ENCODE measurements around the gene S100A2.

Gene S100A2

GRCh38 chr1:153539395-153540093, 26.1 kb downstream of the S100A2 start:
- Histone ChIP-seq H3K9me3 (ENCODE audit: control insufficient read depth, insufficient read depth, low read length) (no peaks in the 10 kb centered on the region), H3K36me3 (ENCODE audit: insufficient read depth, low read length) (no peaks in the 10 kb centered on the region), H3K9ac (ENCODE audit: low read depth, low read length) (no peak overlapping the region), H3K4me1 (ENCODE audit: insufficient read depth, low read length) (peaks cover 28% of the 10 kb centered on the region)

DNA sequence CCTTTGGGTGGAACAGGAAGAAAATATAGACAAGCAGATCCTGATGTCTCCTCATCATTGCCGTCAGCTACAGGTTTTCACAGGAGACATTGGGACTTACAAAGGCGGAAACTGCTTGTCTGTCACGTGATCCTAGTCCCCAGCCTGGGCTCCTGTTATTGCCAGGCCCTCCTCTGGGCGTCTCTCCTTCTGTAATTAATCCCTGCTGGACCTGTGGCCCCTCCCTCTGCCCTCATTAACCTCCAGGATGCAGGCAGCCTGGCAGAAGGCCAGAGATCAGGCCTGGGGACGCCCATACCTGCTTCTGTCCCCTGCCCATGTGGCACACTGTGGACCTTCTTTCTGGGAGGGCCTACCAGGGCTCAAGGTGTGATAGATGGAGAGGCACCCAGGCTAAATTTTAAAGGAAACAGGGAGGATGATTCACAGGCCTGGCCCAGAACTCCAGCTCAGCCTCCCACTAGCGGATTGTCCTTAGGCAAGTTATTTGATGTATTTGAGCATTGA, 27.3 kb downstream of the S100A2 start:
- no peaks in the 10 kb centered on the region for H3K36me3 ChIP-seq (ENCODE audit: insufficient read depth, low read length)
- no peak overlapping the region for H3K9ac ChIP-seq (ENCODE audit: low read depth, low read length)
- H3K9me3 ChIP-seq (ENCODE audit: control insufficient read depth, insufficient read depth, low read length): no peaks in the 10 kb centered on the region
- H3K4me1 ChIP-seq (ENCODE audit: insufficient read depth, low read length): peaks cover 30% of the 10 kb centered on the region; the same call in 1 of the 2 replicates

- H3K4me1 ChIP-seq (ENCODE audit: insufficient read depth, low read length): peaks cover 30% of the 10 kb centered on the region
- no peaks in the 10 kb centered on the region for H3K36me3 ChIP-seq (ENCODE audit: insufficient read depth, low read length)
- H3K9ac ChIP-seq (ENCODE audit: low read depth, low read length): no peak overlapping the region
These were observed 28.3 kb downstream of the S100A2 start for GRCh38 chr1:153537376-153537730.

GRCh38 chr1:153536671-153537375, 28.8 kb downstream of the S100A2 start:
- no peaks in the 10 kb centered on the region for H3K9me3 ChIP-seq (ENCODE audit: control insufficient read depth, insufficient read depth, low read length)
- H3K4me1 ChIP-seq (ENCODE audit: insufficient read depth, low read length): peaks cover 28% of the 10 kb centered on the region
- H3K36me3 ChIP-seq (ENCODE audit: insufficient read depth, low read length): no peaks in the 10 kb centered on the region
- H3K9ac ChIP-seq (ENCODE audit: low read depth, low read length): peak overlapping the region; percentile 46; the same call in 1 of the 2 replicates

More at GRCh38 chr1:153537376-153537730, 28.3 kb downstream of the S100A2 start:
- no peaks in the 10 kb centered on the region for H3K9me3 ChIP-seq (ENCODE audit: control insufficient read depth, insufficient read depth, low read length)

DNA sequence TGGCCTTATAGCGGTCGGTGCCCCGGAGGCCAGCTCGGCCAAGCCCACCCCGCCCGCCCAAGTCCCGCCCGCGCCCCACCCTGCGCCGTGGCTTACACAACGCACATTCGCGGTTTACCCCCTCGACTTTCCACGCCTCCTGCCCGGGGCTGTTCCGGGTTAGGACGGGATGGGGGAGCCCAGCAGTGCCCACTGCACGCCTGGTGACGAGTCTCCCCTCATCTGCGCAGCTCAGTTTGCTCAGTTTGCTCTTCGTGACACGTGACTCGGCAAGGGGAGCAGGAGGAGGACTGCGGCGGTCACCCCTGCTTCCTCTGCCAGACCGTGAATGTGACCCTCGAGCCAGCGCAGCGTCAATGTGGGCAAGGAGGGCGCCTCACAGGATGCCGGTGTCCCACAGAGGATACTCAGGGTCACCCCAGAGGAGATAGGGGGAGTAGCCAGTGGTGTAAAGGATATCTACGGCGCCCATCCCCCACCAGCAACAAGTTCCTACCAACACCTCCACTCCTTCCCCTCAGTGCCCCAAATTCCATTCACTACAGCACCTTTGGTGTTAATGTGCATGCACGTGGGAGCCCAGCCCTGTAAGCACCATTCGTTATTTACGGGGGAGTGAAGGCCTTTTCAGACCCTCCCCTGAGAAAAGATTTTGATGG, 29.5 kb downstream of the S100A2 start:
- H3K9me3 ChIP-seq (ENCODE audit: control insufficient read depth, insufficient read depth, low read length): no peaks in the 10 kb centered on the region
- peak overlapping the region; percentile 46; the same call in 1 of the 2 replicates for H3K9ac ChIP-seq (ENCODE audit: low read depth, low read length)
- H3K36me3 ChIP-seq (ENCODE audit: insufficient read depth, low read length): no peaks in the 10 kb centered on the region
- peaks cover 26% of the 10 kb centered on the region for H3K4me1 ChIP-seq (ENCODE audit: insufficient read depth, low read length)

DNA sequence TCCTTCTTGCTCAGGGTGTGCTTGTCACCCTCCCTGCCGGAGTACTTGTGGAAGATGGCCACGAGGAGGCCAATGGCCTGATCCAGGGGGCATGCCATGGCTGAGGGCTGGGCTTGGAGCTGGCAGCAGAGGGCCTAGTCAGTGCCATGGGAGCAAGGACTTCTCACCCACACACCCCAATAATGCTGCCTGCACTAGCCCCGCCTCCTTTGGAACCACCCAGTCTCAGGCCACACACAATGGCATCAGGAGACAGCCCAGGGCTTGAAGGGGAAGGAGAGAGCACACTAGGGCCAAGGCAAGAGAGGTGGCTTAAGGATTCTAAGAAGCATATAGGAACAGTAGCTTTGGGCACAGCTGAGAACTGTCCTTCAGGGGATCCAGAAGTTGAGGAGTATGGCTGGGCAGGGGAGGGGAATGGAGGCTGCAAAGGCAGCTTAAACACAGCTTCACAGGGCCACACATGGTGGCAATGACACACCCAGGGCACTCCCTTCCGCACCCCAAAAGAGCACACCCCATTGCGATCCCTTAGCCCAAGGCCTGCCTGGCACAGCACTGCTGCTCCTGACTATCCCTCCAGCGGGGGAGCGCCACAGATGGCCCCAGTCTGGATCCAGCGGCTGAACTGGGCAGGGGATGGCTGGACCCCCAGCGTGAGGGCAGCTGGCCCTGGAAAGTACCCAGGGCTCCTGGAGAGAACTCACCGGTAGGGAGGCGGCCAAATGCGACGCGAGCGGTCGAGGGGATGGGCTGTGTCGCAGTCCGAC, 30.2 kb downstream of the S100A2 start, which contains the start of gene S100A6:
S100A6 (minus strand) TSS at position 750 of the 770 bp plus-strand sequence; CDS start at position 98, 652 bp downstream.
- Histone ChIP-seq H3K36me3 (ENCODE audit: insufficient read depth, low read length) (no peaks in the 10 kb centered on the region), H3K9me3 (ENCODE audit: control insufficient read depth, insufficient read depth, low read length) (no peaks in the 10 kb centered on the region), H3K9ac (ENCODE audit: low read depth, low read length) (peak within 1 kb of the TSS; percentile 46; the same call in 1 of the 2 replicates), H3K4me1 (ENCODE audit: insufficient read depth, low read length) (peaks cover 26% of the 10 kb centered on the region)

- peak overlapping the region; percentile 38; the same call in 1 of the 2 replicates for H3K9ac ChIP-seq (ENCODE audit: low read depth, low read length)
- no peaks in the 10 kb centered on the region for H3K9me3 ChIP-seq (ENCODE audit: control insufficient read depth, insufficient read depth, low read length)
- H3K4me1 ChIP-seq (ENCODE audit: insufficient read depth, low read length): peaks cover 26% of the 10 kb centered on the region
- H3K36me3 ChIP-seq (ENCODE audit: insufficient read depth, low read length): no peaks in the 10 kb centered on the region
These were observed 30.8 kb downstream of the S100A2 start for GRCh38 chr1:153534925-153535241.

- H3K4me1 ChIP-seq (ENCODE audit: insufficient read depth, low read length): peaks cover 26% of the 10 kb centered on the region
- H3K9me3 ChIP-seq (ENCODE audit: control insufficient read depth, insufficient read depth, low read length): no peaks in the 10 kb centered on the region
- no peaks in the 10 kb centered on the region for H3K36me3 ChIP-seq (ENCODE audit: insufficient read depth, low read length)
- H3K9ac ChIP-seq (ENCODE audit: low read depth, low read length): peak overlapping the region; percentile 38; the same call in 1 of the 2 replicates
These were observed 31.3 kb downstream of the S100A2 start for GRCh38 chr1:153534226-153534924.

DNA sequence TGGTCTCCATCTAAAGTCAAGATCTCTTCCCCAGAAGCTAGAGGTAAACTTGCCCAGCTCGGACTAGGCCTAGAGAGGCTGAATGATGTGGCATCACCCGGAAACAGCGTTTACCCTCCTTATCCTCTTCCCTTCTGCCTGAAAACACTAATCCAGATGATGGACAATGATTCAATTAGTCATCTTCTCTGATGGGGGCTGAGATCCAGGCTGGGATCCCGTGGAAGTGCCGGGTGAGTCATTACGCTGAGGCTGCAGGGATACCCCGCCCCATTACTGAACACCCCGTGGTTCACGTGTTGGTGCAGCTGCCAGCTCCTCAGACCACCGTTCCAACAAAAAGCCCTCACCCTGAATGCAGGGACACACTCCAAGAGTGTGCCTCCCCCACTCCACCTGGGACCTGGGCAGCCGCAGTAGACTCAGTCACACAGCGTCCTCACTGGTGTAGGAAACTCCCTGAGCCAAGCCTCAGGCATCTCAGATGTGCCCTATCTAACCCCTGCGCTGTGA, 31.9 kb downstream of the S100A2 start:
- Histone ChIP-seq H3K9ac (ENCODE audit: low read depth, low read length) (peak overlapping the region; percentile 46; the same call in 1 of the 2 replicates), H3K4me1 (ENCODE audit: insufficient read depth, low read length) (peaks cover 26% of the 10 kb centered on the region), H3K9me3 (ENCODE audit: control insufficient read depth, insufficient read depth, low read length) (no peaks in the 10 kb centered on the region), H3K36me3 (ENCODE audit: insufficient read depth, low read length) (no peaks in the 10 kb centered on the region)

GRCh38 chr1:153532769-153533599, 32.7 kb downstream of the S100A2 start:
- no peaks in the 10 kb centered on the region for H3K9me3 ChIP-seq (ENCODE audit: control insufficient read depth, insufficient read depth, low read length)
- H3K9ac ChIP-seq (ENCODE audit: low read depth, low read length): peak overlapping the region; percentile 46

DNA sequence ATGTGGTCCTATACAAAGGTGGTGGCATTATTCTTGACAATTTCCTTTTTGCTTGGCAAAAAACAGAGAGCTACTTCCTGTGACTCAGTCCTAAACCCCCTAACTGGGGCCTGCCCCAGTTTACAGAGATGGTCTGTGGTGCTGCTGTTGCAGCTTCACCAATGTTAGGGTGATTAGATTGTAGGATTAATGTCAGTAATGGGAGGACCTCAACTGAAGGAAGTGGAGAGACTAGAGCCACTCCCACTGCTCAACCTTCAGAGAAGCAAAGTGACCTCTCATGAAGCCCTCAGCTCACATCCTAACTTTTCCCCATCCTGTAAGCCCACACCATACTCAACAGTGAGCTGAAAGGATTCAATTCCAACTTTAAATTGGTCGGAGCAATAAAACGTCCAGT, 33.5 kb downstream of the S100A2 start:
- H3K9ac ChIP-seq (ENCODE audit: low read depth, low read length): no peak overlapping the region
- no peaks in the 10 kb centered on the region for H3K9me3 ChIP-seq (ENCODE audit: control insufficient read depth, insufficient read depth, low read length)
- no peaks in the 10 kb centered on the region for H3K36me3 ChIP-seq (ENCODE audit: insufficient read depth, low read length)
- H3K4me1 ChIP-seq (ENCODE audit: insufficient read depth, low read length): peaks cover 35% of the 10 kb centered on the region

More at GRCh38 chr1:153532769-153533599, 32.7 kb downstream of the S100A2 start:
- Histone ChIP-seq H3K36me3 (ENCODE audit: insufficient read depth, low read length) (no peaks in the 10 kb centered on the region), H3K4me1 (ENCODE audit: insufficient read depth, low read length) (peaks cover 27% of the 10 kb centered on the region)

- Histone ChIP-seq H3K4me1 (ENCODE audit: insufficient read depth, low read length) (peaks cover 39% of the 10 kb centered on the region), H3K9me3 (ENCODE audit: control insufficient read depth, insufficient read depth, low read length) (no peaks in the 10 kb centered on the region), H3K36me3 (ENCODE audit: insufficient read depth, low read length) (no peaks in the 10 kb centered on the region), H3K9ac (ENCODE audit: low read depth, low read length) (no peak overlapping the region)
These were observed 34.0 kb downstream of the S100A2 start for GRCh38 chr1:153531638-153532037.

GRCh38 chr1:153527683-153528040, 38.0 kb downstream of the S100A2 start:
- Histone ChIP-seq H3K4me1 (ENCODE audit: insufficient read depth, low read length) (peaks cover 38% of the 10 kb centered on the region), H3K9ac (ENCODE audit: low read depth, low read length) (no peak overlapping the region), H3K36me3 (ENCODE audit: insufficient read depth, low read length) (no peaks in the 10 kb centered on the region), H3K9me3 (ENCODE audit: control insufficient read depth, insufficient read depth, low read length) (no peaks in the 10 kb centered on the region)

Data from ES-I3 (cell line).